Ecto neural progenitor cell (in vitro differentiated cells): ENCODE data around the gene GSTM1.

Experiments
- DNase-seq: peaks from one replicate; pipeline ENCODE4 v3.0.0-alpha.2; 2018; ENCODE audit warnings: low spot score

Gene GSTM1

DNA sequence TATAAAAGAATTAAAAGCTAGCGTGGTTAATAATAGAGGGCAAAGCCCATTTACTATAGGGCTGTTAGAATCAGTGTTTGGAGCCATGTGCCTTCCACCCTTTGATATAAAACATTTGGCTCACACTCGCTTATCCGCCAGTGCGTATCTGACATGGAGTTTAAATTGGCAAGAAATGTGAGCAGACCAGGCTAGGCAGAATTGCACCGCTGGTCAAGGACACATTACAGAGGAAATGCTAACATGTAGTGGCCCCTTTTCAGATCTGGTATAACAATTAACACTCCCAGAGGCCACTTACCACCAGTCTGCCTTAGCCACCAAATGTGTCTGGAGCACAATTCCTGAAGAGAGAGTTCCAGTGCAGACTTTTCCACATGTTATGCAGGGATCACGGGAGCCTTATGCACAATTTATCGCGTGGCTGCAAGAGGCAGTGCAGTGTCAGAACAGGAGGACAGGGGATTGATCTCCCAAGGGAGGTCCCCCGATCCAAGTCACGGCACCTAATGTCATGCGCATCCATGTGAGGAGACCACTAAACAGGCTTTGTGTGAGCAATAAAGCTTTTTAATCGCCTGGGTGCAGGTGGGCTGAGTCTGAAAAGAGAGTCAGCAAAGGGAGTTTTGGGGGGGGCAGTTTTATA lies 39.2 kb downstream of the GSTM1 start:
- no peak for DNase-seq

DNA sequence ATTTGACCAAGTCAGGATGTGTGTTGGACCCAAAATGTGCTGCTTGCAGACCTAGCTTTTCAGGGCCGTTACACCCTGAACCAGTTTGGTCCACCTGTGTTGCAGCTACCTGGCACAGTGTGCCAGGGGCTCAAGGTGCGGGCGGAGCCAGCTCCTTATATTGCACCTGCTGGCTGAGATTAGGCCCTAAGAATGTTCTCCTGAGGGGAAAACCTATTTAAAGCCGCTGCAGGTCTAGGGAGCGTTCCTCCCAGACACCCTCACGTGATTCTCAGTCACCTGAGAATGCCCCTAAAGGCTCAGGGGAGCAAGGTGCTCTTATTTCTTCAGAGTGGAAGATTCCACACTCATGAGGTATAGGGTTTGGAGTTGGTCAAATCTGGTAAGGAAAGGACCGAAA lies 41.3 kb downstream of the GSTM1 start:
- DNase-seq = no peak

DNA sequence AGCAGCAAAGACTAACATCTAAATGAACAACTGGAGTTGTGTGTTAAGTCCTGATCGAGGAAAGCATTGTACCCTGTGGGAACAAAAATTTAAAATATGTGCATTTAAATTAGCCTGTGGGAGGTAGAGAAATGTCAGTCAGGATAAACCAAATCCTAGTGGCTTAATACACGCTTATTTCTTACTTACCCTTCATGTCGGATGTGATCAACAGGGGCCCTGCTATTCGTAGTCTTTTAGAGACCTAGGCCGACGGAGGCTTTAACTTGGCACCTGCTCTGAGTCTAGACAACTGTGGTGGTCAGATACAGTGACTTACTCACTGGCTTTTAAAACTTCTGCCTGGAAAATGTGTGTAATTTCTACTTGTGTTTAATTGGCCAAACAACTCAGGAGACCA lies 43.0 kb downstream of the GSTM1 start:
- DNase-seq = peak; percentile 18

DNA sequence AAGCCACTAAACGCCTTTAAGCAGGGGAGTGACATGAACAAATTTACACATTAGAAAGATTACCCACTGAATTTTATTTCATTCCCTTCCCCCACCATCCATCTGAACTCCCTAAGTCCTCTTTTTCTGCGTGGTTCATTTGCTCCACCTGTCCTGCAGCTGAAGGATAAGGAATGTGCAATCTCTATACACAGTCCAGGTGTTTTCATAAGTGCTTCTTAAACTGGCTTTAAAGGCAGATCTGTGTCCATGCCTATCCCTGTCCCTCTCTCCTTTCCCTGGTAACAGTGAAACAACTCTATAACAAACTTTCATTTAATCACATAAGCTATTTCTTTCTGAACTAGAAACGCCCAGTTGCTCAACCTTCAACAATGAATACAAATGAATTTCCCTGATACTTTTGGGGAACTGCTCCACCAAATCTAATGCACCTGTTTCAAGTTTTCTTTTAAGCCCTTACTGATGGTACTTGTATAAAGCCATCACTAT lies 44.8 kb downstream of the GSTM1 start:
- DNase-seq = no peak

DNA sequence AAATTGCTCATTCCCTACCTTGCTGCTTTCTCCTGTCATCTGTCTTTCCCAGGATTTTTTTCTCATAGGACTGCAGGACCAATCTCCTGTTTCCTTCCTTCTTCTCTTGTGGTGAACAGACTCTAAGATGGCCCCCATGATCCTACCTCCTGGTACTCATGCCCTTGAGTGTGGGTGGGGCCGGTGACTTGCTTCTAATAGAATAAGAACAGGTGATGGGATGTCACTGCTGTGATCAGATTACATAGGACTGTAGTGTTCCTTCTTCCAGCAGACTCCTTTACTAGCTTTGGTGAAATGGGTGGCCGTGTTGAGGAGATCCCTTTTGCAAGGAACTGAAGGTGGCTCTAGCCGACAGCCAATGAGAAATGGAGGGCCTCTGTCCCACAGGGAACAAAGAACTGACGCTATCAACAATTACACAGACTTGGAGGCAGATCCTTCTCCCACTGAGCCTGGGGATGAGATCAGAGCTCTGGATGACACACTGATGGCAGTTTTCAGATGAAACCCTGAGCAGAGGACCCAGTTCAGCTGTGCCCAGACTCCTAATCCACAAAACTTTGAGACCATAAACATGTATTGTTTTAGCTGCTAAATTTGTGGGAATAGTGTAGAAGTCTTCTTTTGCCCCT lies 45.7 kb downstream of the GSTM1 start:
- DNase-seq = no peak

DNA sequence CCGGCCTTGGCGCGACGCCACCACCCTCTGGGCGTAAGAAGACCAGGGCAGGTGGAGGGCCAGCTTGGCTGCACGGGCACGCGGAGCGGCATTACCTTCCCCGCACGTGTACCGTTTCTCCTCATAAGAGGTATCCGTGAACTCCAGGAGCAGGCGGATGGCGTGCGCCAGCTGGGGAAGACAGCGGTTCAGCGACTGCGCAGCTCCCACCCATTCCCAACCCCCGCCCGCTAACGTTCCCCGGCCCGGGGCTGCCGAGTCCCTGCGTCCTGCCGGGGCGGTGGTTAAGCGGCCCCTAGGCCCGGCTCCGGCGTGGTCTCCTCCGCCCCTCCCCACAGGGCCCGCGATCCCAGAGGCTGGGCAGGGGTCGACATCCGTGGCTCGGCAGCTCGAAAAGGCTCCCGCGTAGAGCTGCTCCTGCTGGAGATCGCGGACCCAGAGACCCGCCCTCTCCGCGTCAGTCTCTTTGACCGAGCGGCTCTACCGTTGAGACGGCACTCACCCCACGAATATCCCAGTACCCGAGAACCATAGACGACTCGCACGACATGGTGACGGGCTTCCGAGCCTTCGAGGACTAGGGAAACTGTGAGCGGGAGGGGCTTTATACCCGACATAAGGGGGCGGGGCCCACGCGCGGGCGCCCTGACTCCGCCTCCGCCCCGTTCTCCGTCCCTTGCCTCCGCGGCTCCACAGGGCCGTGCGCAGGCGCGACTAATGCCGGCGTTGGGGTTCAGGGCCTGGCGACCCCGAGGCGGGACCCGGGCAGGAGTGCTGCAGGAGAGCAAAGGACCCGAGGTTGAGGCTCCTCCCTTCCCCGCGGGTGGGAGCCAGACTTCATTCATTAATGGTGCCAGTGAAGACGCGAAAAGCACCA lies 52.4 kb downstream of the GSTM1 start:
- DNase-seq = peak; percentile 91

DNA sequence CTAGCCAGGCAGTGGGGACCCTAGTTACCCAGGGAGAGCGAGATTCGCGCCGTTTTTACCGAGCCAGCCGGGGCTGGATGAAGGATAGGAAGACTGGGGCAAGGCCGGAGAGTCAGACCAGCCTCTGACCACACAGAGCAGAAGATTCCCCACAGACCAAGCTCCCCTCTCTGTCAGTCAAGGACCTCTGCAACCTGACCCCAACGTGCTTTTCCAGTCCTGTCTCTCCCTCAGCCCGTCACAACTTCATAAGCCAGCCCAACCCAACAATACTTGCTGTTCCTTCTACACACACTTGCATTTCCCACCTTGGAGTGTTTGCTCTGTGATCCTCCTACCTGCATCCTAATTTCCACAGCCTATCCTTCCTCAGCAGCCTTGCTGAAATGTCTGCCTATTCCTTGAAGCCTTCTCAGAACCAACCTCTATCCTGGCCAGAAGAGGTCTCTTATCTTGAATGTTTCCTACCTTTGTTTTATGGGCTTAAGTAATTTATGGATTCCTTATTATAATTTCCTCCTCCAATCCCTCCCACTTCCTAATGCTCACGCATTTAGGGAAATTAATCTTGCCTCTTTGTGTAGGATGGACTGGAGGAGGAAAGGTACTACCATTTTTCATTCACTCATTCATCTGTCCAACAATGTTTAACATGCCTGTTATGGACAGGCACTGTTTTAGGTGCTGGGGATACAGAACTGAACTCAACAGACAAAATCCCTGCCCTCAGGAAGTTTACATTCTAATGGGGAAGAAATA lies 53.2 kb downstream of the GSTM1 start, which contains the start of gene GSTM3:
Gene GSTM3 (minus strand): TSS at position 424 of the 759 bp plus-strand sequence. CDS start 751 bp downstream, outside the sequence.
- DNase-seq = no peak
